Measurements from ENCODE around the gene TEX51. TPM values are rescaled to one million over a fixed set of nuclear protein-coding genes. Genes with fewer than 3 reads are reported as not detected.

Gene TEX51
- total RNA-seq, 1 experiment from 2014 or later: not detected

- Histone ChIP-seq H3K4me3 (replicated peaks in 1 of 2; ENCODE audit: low read depth in 1 of 2, low read length in 2 of 2) (no peak overlapping the region), H4K20me1 (ENCODE audit: insufficient read depth) (no peaks in the 10 kb centered on the region), H3K27ac (ENCODE audit: low read depth, low read length) (no peak overlapping the region), H3K9ac (ENCODE audit: low read length) (no peak overlapping the region), H3K79me2 (ENCODE audit: insufficient read depth, low read length) (no peaks in the 10 kb centered on the region), H2AFZ (ENCODE audit: low read depth, low read length, poor library complexity, severe bottlenecking) (no peak overlapping the region), H3K27me3 (ENCODE audit: insufficient read depth, low read length) (peaks cover 25% of the 10 kb centered on the region), H3K9me3 (ENCODE audit: control insufficient read depth in 1 of 2, insufficient read depth in 1 of 2, low read depth in 1 of 2, low read length in 2 of 2) (no peaks in the 10 kb centered on the region), H3K36me3 (ENCODE audit: control insufficient read depth in 1 of 2, insufficient read depth in 2 of 2, low read length in 2 of 2) (no peaks in the 10 kb centered on the region), H3K9me2 (ENCODE audit: insufficient read depth) (no peaks in the 10 kb centered on the region), H3K4me1 (ENCODE audit: control insufficient read depth in 1 of 2, insufficient read depth in 2 of 2, low read length in 2 of 2) (no peaks in the 10 kb centered on the region), H3K4me2 (ENCODE audit: low read length) (no peak overlapping the region)
- CTCF ChIA-PET: no interaction called here
- TF ChIP-seq SIN3A (IDR thresholded peaks at IDR 0.05; ENCODE audit: low read depth) (no peak), ZNF274 (IDR thresholded peaks at IDR 0.05; ENCODE audit: low read depth, low read length) (no peak), ATF3 (IDR thresholded peaks at IDR 0.05) (no peak), TCF7L2 (IDR thresholded peaks at IDR 0.05; ENCODE audit: borderline replicate concordance, extremely low read depth, insufficient read depth, insufficient read length) (no peak), ZFX (IDR thresholded peaks at IDR 0.05) (no peak), ZBTB33 (IDR thresholded peaks at IDR 0.05; ENCODE audit: extremely low read depth, insufficient replicate concordance, low read length) (no peak), EZH2 (IDR thresholded peaks at IDR 0.05) (no peak), CBX3 (IDR thresholded peaks at IDR 0.05; ENCODE audit: low read depth) (no peak), EGR1 (IDR thresholded peaks at IDR 0.05; ENCODE audit: low read depth) (no peak)
- TF ChIP-seq, protein P1, sequence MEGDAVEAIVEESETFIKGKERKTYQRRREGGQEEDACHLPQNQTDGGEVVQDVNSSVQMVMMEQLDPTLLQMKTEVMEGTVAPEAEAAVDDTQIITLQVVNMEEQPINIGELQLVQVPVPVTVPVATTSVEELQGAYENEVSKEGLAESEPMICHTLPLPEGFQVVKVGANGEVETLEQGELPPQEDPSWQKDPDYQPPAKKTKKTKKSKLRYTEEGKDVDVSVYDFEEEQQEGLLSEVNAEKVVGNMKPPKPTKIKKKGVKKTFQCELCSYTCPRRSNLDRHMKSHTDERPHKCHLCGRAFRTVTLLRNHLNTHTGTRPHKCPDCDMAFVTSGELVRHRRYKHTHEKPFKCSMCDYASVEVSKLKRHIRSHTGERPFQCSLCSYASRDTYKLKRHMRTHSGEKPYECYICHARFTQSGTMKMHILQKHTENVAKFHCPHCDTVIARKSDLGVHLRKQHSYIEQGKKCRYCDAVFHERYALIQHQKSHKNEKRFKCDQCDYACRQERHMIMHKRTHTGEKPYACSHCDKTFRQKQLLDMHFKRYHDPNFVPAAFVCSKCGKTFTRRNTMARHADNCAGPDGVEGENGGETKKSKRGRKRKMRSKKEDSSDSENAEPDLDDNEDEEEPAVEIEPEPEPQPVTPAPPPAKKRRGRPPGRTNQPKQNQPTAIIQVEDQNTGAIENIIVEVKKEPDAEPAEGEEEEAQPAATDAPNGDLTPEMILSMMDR (IDR thresholded peaks at IDR 0.05 in 2 of 3, conservative IDR thresholded peaks at IDR 0.05 in 1 of 3; ENCODE audit: borderline replicate concordance in 1 of 3, insufficient read depth in 1 of 3, low read depth in 2 of 3, low read length in 2 of 3): no peak
- POLR2A ChIA-PET: no interaction called here
- BruUV-seq (replicated peaks): no TSS peak
- ATAC-seq (no peak), DNase-seq (ENCODE audit: low read depth, low spot score) (no peak)
- intact Hi-C loops (cut with micrococcal nuclease): no loop called here
- RAD21 ChIA-PET (ENCODE audit: low non-redundant PET in 1 of 2, low total read pairs in 2 of 2, uncharacterized antibody in 2 of 2, unreplicated experiment in 2 of 2): no interaction called here
These were observed 49.6 kb upstream of the TEX51 start for GRCh38 chr2:126849054-126849453.

All from HCT116 (cell line).